ENCODE measurements around the gene CAMSAP1. TPM values are rescaled to one million over a fixed set of nuclear protein-coding genes. Genes with fewer than 3 reads are reported as not detected.
A peak's percentile ranks its signal among the peaks of the same experiment; 100 is the strongest.
"Not testable (repeated sequence)": the region's sequence is repeated elsewhere in the genome, so short reads cannot be mapped to it uniquely, and the experiment has no call there.

CAMSAP1 gene
- total and polyA plus RNA-seq, 2 experiments from 2014 or later = 2.8 to 12.4 TPM

DNA sequence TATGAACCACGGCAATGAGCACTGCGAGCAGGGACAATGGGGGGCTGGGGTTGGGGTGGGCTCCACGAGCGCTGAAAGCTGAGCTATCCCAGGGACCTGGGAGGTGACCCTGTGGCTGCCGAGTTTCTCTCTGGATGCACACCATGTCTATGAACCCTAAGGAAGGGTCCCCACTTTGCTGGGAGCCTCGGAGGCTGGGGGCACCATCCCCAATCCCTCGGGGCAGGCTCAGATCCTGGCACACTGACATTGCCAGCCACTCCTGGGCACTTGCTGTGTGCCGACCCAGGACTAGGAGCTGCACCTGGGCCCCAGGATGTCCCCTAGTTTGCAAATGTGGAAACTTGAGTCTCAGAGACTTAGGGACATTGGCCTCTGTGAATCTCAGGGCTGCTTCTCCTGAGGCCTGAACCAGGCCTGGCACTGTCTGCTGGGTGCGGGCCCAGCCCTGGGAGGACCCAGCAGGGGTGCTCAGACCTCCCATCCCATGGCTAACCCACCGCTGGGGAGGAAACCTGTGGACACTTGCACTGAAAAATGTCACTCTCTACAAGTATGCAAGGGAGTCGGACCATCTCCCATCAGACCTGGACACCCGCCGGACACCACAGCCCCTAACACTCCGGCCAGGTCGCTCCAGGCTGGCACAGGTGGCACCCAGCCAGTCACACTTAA lies 13.0 kb upstream of the CAMSAP1 start:
- TF ChIP-seq EZH2phosphoT487 (IDR thresholded peaks at IDR 0.05; ENCODE audit: insufficient read depth, low read depth) = no peak
- TF ChIP-seq EZH2 (IDR thresholded peaks at IDR 0.05; ENCODE audit: insufficient read depth, poor library complexity, severe bottlenecking) = no peak
- Histone ChIP-seq H3K9ac (no peak overlapping the region), H3K4me3 (no peak overlapping the region), H3F3A (ENCODE audit: insufficient read depth) (peaks cover 6% of the 10 kb centered on the region; the same call in 1 of the 2 replicates), H3K9me2 (ENCODE audit: insufficient read depth) (no peaks in the 10 kb centered on the region), H3K36me3 (ENCODE audit: low read depth) (peaks cover 10% of the 10 kb centered on the region), H2AFZ (no peak overlapping the region), H3K79me2 (ENCODE audit: insufficient read depth) (no peaks in the 10 kb centered on the region), H4K20me1 (ENCODE audit: insufficient read depth) (no peaks in the 10 kb centered on the region), H3K27ac (no peak overlapping the region), H3K4me2 (ENCODE audit: unreplicated experiment) (no peak overlapping the region), H3K27me3 (replicated peaks; ENCODE audit: insufficient read depth) (no peaks in the 10 kb centered on the region), H3K4me1 (ENCODE audit: insufficient read depth) (no peaks in the 10 kb centered on the region), H3K9me3 (ENCODE audit: low read depth) (peaks cover 3% of the 10 kb centered on the region)
- DNase-seq = no peak
- in situ Hi-C loops (cut with MboI) = no loop called here
- 94 to 96% methylated on average over 14 to 15 of the region's 15 CpGs for WGBS, 2 experiments (ENCODE audit: low coverage in 1 of 2, low lambda C conversion rate in 2 of 2, missing lambda C conversion rate in 2 of 2)

DNA sequence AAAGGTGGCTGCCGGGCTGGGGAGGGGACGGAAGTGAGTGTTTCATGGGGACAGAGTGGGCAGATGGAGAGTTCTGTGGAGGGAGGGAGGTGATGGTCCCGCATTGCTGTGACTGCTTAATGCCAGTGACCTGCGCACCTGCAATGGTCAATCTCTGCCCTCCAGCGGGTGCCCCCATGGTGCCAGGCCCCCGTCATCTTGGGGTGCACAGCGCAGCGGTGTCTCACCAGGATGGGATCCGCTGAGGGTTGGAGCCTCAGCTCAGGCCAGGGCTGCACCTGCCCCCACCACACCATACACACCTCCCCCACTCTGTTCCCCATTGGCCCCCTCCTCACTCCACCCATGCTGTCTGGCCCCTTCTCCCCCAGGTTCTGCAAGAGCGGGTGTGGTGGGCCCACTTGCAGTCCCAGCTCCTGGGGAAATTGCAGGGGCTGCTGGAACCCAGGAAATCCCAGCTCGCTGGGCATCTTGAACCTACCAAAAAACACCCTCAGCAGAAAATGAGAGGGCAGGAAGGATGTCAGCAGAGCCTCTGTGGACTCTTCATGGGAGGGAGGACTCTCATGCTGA lies 12.1 kb upstream of the CAMSAP1 start:
- in situ Hi-C loops (cut with MboI) = no loop called here
- no peak overlapping the region for H3K4me3 ChIP-seq
- TF ChIP-seq EZH2phosphoT487 (IDR thresholded peaks at IDR 0.05; ENCODE audit: insufficient read depth, low read depth) = no peak
- TF ChIP-seq EZH2 (IDR thresholded peaks at IDR 0.05; ENCODE audit: insufficient read depth, poor library complexity, severe bottlenecking) = no peak
- no peak for DNase-seq
- H3K9me2 ChIP-seq (ENCODE audit: insufficient read depth) = no peaks in the 10 kb centered on the region
- H3K36me3 ChIP-seq (ENCODE audit: low read depth) = peaks cover 18% of the 10 kb centered on the region
- H2AFZ ChIP-seq = no peak overlapping the region
- no peaks in the 10 kb centered on the region for H3K4me1 ChIP-seq (ENCODE audit: insufficient read depth)
- no peak overlapping the region for H3K4me2 ChIP-seq (ENCODE audit: unreplicated experiment)
- H3K27ac ChIP-seq = no peak overlapping the region
- H4K20me1 ChIP-seq (ENCODE audit: insufficient read depth) = no peaks in the 10 kb centered on the region
- peaks cover 3% of the 10 kb centered on the region for H3K9me3 ChIP-seq (ENCODE audit: low read depth)
- 87 to 89% methylated on average over 7 to 11 of the region's 11 CpGs for WGBS, 2 experiments (ENCODE audit: low coverage in 1 of 2, low lambda C conversion rate in 2 of 2, missing lambda C conversion rate in 2 of 2)
- H3K9ac ChIP-seq = no peak overlapping the region
- H3F3A ChIP-seq (ENCODE audit: insufficient read depth) = peaks cover 6% of the 10 kb centered on the region; the same call in 1 of the 2 replicates
- H3K79me2 ChIP-seq (ENCODE audit: insufficient read depth) = no peaks in the 10 kb centered on the region
- no peaks in the 10 kb centered on the region for H3K27me3 ChIP-seq (replicated peaks; ENCODE audit: insufficient read depth)

DNA sequence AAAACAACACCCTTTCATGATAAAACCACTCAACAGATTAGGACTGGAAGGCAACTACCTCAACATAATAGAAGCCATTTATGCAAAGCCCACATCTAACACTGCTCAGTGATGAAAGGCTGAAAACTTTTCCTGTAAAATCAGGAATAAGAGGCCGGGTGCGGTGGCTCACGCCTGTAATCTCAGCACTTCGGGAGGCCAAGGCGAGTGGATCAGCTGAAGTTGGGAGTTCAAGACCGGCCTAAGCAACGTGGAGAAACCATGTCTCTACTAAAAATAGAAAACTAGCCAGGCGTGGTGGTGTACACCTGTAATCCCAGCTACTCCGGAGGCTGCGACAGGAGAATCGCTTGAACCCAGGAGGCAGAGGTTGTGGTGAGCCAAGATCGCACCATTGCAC lies 8.9 kb upstream of the CAMSAP1 start:
- H3K9me3 ChIP-seq (ENCODE audit: low read depth); H3K27ac ChIP-seq; H3K9ac ChIP-seq; H3K4me1 ChIP-seq (ENCODE audit: insufficient read depth); DNase-seq; in situ Hi-C loops (cut with MboI); H3F3A ChIP-seq (ENCODE audit: insufficient read depth); H3K4me3 ChIP-seq; H3K9me2 ChIP-seq (ENCODE audit: insufficient read depth); H2AFZ ChIP-seq; H3K4me2 ChIP-seq (ENCODE audit: unreplicated experiment); H3K27me3 ChIP-seq (replicated peaks; ENCODE audit: insufficient read depth); H4K20me1 ChIP-seq (ENCODE audit: insufficient read depth): not testable (repeated sequence)
- Histone ChIP-seq H3K36me3 (ENCODE audit: low read depth) (peaks cover 26% of the 10 kb centered on the region), H3K79me2 (ENCODE audit: insufficient read depth) (peaks cover 12% of the 10 kb centered on the region)
- WGBS, 2 experiments (ENCODE audit: low coverage in 1 of 2, low lambda C conversion rate in 2 of 2, missing lambda C conversion rate in 2 of 2) = 97 to 98% methylated on average over 12 of the region's 12 CpGs

DNA sequence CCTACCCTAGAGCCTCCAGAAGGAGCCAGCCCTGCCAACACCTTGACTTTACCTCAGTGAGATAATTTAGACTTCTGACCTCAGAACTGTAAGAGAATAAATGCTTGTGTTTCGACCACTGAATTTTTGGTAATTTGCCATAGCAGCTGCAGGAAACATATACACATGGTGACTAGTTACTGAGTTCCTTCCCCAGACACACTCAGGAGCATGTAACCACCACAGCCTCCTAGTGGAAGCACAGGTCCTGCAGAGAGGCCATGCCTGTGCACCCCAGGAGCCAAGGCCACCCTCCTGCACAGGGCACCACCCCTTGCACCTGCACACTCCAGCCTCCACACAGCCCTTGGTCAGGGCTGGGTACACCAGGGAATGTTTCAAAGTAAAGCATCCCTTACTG lies 7.6 kb upstream of the CAMSAP1 start:
- peak; percentile 14 for DNase-seq
- peaks cover 25% of the 10 kb centered on the region for H3K79me2 ChIP-seq (ENCODE audit: insufficient read depth)
- peaks cover 28% of the 10 kb centered on the region for H3K36me3 ChIP-seq (ENCODE audit: low read depth)

DNA sequence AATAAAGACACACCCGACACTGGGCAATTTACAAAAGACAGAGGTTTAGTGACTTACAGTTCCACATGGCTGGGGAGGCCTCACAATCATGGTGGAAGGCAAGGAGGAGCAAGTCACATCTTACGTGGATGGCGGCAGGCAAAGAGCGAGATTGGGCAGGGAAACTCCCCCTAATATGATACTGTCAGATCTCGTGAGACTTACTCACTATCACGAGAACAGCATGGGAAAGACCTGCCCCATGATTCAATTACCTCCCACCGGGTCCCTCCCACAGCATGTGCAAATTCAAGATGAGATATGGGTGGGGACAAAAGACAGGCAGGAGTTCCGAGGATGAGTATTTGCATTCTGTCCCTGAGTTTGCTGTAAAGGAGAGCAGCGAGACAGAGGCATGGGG lies 3.9 kb upstream of the CAMSAP1 start:
- Histone ChIP-seq H3K79me2 (ENCODE audit: insufficient read depth) (peaks cover 46% of the 10 kb centered on the region), H3K4me1 (ENCODE audit: insufficient read depth) (peaks cover 12% of the 10 kb centered on the region), H3K36me3 (ENCODE audit: low read depth) (peaks cover 31% of the 10 kb centered on the region)
- H3K27me3 ChIP-seq (replicated peaks; ENCODE audit: insufficient read depth); H3K9me2 ChIP-seq (ENCODE audit: insufficient read depth); in situ Hi-C loops (cut with MboI); H3K9ac ChIP-seq; H4K20me1 ChIP-seq (ENCODE audit: insufficient read depth); H3K4me3 ChIP-seq; H3F3A ChIP-seq (ENCODE audit: insufficient read depth); H3K9me3 ChIP-seq (ENCODE audit: low read depth); DNase-seq; H3K27ac ChIP-seq; H2AFZ ChIP-seq; H3K4me2 ChIP-seq (ENCODE audit: unreplicated experiment): not testable (repeated sequence)
- WGBS, 2 experiments (ENCODE audit: low coverage in 1 of 2, low lambda C conversion rate in 2 of 2, missing lambda C conversion rate in 2 of 2) = 98 to 99% methylated on average over 9 of the region's 9 CpGs

More for the DNA sequence above, 7.6 kb upstream of the CAMSAP1 start:
- H3K9me2 ChIP-seq (ENCODE audit: insufficient read depth) = no peaks in the 10 kb centered on the region
- WGBS, 2 experiments (ENCODE audit: low coverage in 1 of 2, low lambda C conversion rate in 2 of 2, missing lambda C conversion rate in 2 of 2) = 93 to 100% methylated on average over 1 of the region's 1 CpG
- TF ChIP-seq EZH2phosphoT487 (IDR thresholded peaks at IDR 0.05; ENCODE audit: insufficient read depth, low read depth) (no peak), EZH2 (IDR thresholded peaks at IDR 0.05; ENCODE audit: insufficient read depth, poor library complexity, severe bottlenecking) (no peak)
- no peak overlapping the region for H3K27ac ChIP-seq
- in situ Hi-C loops (cut with MboI) = no loop called here
- no peaks in the 10 kb centered on the region for H3K4me1 ChIP-seq (ENCODE audit: insufficient read depth)
- no peaks in the 10 kb centered on the region for H3K27me3 ChIP-seq (replicated peaks; ENCODE audit: insufficient read depth)
- H3K9ac ChIP-seq = no peak overlapping the region
- peaks cover 3% of the 10 kb centered on the region for H3K9me3 ChIP-seq (ENCODE audit: low read depth)
- H3K4me3 ChIP-seq = no peak overlapping the region
- H3K4me2 ChIP-seq (ENCODE audit: unreplicated experiment) = no peak overlapping the region
- no peaks in the 10 kb centered on the region for H4K20me1 ChIP-seq (ENCODE audit: insufficient read depth)
- peaks cover 6% of the 10 kb centered on the region; the same call in 1 of the 2 replicates for H3F3A ChIP-seq (ENCODE audit: insufficient read depth)
- H2AFZ ChIP-seq = no peak overlapping the region

Measured in GM23248 (cell line).